ENCODE data around the gene GPX4. TPM values are rescaled to one million over a fixed set of nuclear protein-coding genes. Genes with fewer than 3 reads are reported as not detected.

The GPX4 gene
- total and polyA plus RNA-seq, 10 of the 15 experiments (the other 5 are each of a cell fraction or from before 2014, with no cell fraction given): 33.3 to 749 (median 297) TPM

GRCh38 chr19:1068009-1069001 lies 35.5 kb upstream of the GPX4 start (continued):
- TF ChIP-seq BHLHE40 (IDR thresholded peaks at IDR 0.05; ENCODE audit: borderline replicate concordance in 1 of 2, low read depth in 2 of 2, low read length in 1 of 2): 0 out of 4 replicates have a peak, but pooled peaks of 1 of the 2 experiments have one; percentile 20
- TF ChIP-seq ZNF207 (IDR thresholded peaks at IDR 0.05; ENCODE audit: borderline replicate concordance): no peak
- no peak for TF ChIP-seq POLR2AphosphoS5 (IDR thresholded peaks at IDR 0.05; ENCODE audit: low read length)
- peak; percentile 80 for TF ChIP-seq RUNX3 (IDR thresholded peaks at IDR 0.05; ENCODE audit: low read length)
- TF ChIP-seq CBFB (IDR thresholded peaks at IDR 0.05; ENCODE audit: low read depth): peak; percentile 45; the same call in 1 of the 2 replicates
- peak; percentile 21 for TF ChIP-seq MEF2B (IDR thresholded peaks at IDR 0.05; ENCODE audit: partially characterized antibody, poor library complexity, severe bottlenecking)
- TF ChIP-seq CHD1 (IDR thresholded peaks at IDR 0.05; ENCODE audit: low read depth, low read length): no peak
- peak; percentile 67 for TF ChIP-seq GATAD2B (conservative IDR thresholded peaks at IDR 0.05; ENCODE audit: low read depth)
- TF ChIP-seq NR2C2 (IDR thresholded peaks at IDR 0.05; ENCODE audit: borderline replicate concordance, control insufficient read depth, insufficient read length, low read depth): peak; percentile 93
- no peak for TF ChIP-seq ATF2 (IDR thresholded peaks at IDR 0.05; ENCODE audit: low read length)
- TF ChIP-seq MTA2 (IDR thresholded peaks at IDR 0.05; ENCODE audit: low read depth): peak; percentile 86
- TF ChIP-seq NR2F1 (conservative IDR thresholded peaks at IDR 0.05): peak; percentile 100
- TF ChIP-seq DPF2 (IDR thresholded peaks at IDR 0.05): peak; percentile 43; the same call in 1 of the 2 replicates
- TF ChIP-seq BCL11A (IDR thresholded peaks at IDR 0.05; ENCODE audit: low read depth, low read length): no peak
- TF ChIP-seq BMI1 (IDR thresholded peaks at IDR 0.05; ENCODE audit: borderline replicate concordance): no peak
- no peak for TF ChIP-seq IRF3 (IDR thresholded peaks at IDR 0.05)
- TF ChIP-seq SREBF1 (IDR thresholded peaks at IDR 0.05; ENCODE audit: low read length): 0 out of 2 replicates have a peak, but pooled peaks have one; percentile 58
- no peak for TF ChIP-seq WRNIP1 (IDR thresholded peaks at IDR 0.05; ENCODE audit: borderline replicate concordance, low read depth, low read length)
- no peak for TF ChIP-seq E2F8 (IDR thresholded peaks at IDR 0.05; ENCODE audit: low read depth, partially characterized antibody)
- peak; percentile 34; the same call in 1 of the 2 replicates for TF ChIP-seq CREM (IDR thresholded peaks at IDR 0.05; ENCODE audit: low read depth)
- TF ChIP-seq POLR2A (IDR thresholded peaks at IDR 0.05; ENCODE audit: low read depth, low read length): peak; percentile 29
- no peak for TF ChIP-seq NFYB (IDR thresholded peaks at IDR 0.05; ENCODE audit: insufficient read depth, low read depth, low read length)
- no peak for TF ChIP-seq RELB (IDR thresholded peaks at IDR 0.05; ENCODE audit: low read depth)
- TF ChIP-seq IRF4 (IDR thresholded peaks at IDR 0.05; ENCODE audit: low read depth, low read length): no peak
